ENCODE measurements around the gene CELF3.

- TF ChIP-seq POLR2A (IDR thresholded peaks at IDR 0.05), result no peak
- TF ChIP-seq, protein P1, sequence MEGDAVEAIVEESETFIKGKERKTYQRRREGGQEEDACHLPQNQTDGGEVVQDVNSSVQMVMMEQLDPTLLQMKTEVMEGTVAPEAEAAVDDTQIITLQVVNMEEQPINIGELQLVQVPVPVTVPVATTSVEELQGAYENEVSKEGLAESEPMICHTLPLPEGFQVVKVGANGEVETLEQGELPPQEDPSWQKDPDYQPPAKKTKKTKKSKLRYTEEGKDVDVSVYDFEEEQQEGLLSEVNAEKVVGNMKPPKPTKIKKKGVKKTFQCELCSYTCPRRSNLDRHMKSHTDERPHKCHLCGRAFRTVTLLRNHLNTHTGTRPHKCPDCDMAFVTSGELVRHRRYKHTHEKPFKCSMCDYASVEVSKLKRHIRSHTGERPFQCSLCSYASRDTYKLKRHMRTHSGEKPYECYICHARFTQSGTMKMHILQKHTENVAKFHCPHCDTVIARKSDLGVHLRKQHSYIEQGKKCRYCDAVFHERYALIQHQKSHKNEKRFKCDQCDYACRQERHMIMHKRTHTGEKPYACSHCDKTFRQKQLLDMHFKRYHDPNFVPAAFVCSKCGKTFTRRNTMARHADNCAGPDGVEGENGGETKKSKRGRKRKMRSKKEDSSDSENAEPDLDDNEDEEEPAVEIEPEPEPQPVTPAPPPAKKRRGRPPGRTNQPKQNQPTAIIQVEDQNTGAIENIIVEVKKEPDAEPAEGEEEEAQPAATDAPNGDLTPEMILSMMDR (IDR thresholded peaks at IDR 0.05), result no peak
Observed at GRCh38 chr1:151733126-151733525, 16.5 kb upstream of the CELF3 start.
